ENCODE measurements around the gene S100A7A. TPM values are rescaled to one million over a fixed set of nuclear protein-coding genes. Genes with fewer than 3 reads are reported as not detected.
"Not testable (repeated sequence)": the region's sequence is repeated elsewhere in the genome, so short reads cannot be mapped to it uniquely, and the experiment has no call there.

The S100A7A gene
- total RNA-seq, 1 donor from 2014 or later, result not detected

DNA sequence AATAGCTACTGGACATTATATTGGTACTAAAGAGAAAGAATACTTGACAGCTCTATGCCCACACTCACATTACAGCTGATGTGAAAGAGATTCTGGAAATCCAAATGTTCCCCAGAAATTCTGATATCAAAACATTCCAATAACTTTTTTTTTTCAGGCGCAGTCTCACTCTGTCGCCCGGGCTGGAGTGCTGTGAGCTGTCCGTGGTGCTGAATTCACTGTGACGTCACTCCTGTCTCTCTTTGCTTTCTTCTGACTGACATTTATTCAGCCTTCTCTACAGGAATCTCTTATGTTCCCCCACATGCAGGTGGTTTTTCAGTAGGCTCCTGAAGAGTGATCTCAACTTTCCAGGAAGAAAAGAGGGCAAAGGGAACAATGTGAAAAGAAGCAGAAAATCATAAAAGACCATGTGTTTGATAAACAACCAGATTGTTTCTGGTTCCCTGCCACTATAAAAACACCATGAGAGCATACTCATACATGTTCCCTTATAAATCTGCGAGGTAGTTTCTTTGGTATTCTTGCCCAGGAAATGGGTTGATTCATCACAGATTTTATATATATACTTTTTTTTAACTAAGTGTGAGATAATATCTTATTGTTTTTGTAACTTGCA is 6.2 kb downstream of the S100A7A start:
- DNase-seq (ENCODE audit: low spot score), result peak; percentile 77

DNA sequence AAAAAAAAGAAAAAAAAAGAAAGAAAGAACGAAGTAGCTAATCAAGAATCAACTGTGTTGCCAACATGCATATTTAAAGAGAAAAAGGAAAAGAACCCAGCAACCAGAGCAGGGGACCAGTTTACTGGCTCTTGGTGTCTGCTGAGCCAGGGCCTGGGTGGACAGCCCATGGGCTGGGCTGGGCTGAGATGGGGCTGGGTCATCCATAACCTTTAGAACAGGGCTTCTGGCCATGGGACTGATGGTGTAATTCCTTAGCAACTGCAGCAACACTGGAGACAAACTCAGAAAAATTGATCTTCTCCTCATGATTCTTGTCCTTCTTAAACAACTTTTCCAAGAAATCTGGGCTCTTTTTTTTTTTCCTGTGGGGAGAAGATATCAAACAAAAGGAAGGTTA is 10.5 kb downstream of the S100A7A start:
- DNase-seq (ENCODE audit: low spot score), result no peak

DNA sequence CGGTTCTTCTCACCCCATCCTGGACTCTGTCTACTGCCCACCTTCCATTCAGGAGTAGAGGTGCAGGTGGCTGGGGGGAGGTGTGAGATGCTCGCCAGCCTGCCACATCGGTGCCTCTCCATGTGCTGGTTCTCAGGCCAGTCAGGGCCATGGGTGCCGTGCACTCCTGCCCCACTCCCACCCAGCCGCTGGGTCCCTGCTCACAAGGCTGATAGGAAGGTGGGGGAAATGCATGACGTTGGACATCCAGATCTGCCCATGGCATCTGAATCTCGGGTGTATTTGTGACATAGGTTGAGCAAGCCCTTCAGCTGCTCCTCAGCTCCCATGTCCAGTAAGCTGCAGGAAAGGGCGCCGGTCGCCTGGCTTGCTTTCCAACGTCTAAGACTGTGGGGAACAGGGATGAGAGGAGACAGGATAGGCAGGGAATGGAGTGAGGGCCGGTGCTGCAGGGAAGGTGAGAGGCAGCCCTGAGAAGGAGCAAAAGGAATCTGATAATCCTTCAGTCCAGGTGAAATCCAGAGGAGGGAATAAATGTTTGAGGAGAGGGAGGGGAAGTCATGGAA is 11.8 kb downstream of the S100A7A start:
- DNase-seq (ENCODE audit: low spot score), result no peak

DNA sequence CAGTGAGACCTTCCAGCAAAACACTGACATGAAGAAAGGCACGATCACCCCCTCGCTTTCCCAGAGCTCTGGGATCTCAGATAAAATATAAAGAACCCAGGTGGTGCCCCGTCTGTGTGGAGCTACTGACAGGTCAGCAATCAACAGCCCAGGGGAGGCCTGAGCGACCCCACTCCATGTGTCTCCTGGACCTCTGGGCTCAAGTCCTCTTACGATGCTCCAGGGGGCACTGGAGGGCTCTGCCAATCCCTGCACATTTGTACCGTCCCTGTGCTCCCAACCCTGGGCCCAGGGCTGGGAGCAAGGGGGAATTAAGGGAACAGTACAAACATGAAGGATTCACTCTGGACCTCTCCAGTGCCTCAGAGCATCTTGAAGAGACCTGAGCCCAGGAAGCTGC is 12.5 kb downstream of the S100A7A start:
- DNase-seq (ENCODE audit: low spot score), result no peak

DNA sequence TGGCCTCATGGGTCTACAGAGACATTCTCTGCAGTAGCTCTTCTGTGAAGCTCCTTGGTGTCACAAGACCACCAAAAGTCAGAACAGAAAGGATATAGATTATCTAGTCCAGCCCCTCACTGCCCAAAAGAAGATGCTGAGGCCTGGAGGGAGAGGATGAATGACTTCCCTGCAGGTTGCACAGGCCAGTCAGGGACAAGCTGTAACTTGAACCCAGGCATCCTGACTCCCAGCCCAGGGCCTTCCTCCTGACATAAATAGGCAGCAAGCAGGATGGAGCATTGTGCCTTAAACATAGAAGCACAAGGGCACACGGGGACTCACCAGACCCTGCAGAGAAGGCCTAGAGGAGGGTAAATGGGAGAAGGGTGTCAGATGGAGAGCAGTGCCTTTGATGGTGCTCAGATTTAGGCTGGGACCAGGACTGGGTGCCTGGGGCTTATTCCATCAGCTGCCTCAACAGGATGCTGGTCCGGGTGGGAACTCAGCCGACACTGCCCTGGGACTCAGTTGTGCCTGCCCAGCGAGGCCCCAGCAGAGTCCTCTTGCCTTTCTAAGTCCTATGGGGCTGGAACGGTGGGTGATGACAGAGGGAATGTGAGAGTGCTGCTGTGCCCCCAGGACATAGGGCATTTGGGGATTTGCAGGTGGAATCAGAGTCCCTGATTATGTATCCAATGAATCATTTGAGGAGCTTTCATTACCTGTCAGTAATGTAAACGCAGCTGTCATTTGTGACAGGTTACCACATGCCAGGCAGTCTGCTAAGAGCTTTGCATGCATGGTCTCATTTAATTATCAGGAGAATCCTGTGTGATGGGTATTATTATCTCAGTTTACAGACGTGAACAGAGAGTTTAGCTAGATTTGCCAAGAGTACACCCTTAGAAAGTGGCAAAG is 13.2 kb downstream of the S100A7A start:
- DNase-seq (ENCODE audit: low spot score), result no peak

DNA sequence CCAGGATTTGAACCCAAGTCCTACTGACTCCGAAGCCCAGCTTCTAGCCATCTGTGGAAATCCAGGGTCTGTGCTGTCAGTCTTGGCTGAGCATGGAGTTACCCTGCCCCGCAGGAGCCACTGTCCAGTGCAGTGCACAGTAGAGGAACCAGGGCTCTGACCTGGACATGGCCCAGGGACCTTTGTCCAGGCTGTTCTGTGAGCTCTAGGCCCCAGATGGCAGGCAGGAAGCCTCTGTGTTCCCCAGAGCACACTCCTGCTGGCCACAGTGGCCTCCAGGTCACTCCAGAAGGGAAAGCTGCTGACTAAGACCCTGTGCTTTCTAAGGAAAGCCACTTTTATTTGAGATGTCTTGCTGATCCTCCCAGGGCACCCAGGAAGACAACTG is 13.8 kb downstream of the S100A7A start:
- no peak for DNase-seq (ENCODE audit: low spot score)

DNA sequence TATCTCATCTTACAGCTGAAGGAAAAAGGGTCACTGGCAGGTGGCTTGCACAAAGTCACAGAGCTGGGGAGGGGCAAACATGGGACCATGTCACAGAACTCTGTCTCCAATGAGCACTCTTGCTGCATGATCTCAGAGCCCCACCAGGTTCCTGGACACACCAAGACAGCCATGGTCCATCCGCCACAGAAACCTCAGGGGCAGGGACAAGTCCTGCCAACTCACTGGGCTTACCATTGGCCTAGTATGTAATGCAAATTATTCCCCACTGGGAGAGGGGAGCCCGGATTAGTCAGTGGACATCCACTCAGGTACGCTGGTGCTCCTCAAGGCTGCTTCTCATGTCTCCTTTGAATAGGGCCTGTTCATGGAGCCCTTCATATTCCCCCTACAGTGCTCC is 14.2 kb downstream of the S100A7A start:
- DNase-seq (ENCODE audit: low spot score), result no peak

DNA sequence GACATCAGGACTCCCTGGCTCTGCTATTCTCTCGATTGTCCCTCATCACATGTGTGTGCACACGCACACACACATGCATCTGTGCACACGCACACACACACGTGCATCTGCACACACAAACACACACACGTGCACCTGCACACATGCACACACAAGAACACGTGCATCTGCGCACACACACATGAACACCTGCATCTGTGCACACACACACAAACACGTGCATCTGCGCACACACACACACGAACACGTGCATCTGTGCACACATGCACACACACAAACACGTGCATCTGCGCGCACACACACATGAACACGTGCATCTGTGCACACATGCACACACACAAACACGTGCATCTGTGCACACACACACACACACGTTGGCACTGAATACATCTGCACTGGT is 14.7 kb downstream of the S100A7A start:
- no peak for DNase-seq (ENCODE audit: low spot score)

DNA sequence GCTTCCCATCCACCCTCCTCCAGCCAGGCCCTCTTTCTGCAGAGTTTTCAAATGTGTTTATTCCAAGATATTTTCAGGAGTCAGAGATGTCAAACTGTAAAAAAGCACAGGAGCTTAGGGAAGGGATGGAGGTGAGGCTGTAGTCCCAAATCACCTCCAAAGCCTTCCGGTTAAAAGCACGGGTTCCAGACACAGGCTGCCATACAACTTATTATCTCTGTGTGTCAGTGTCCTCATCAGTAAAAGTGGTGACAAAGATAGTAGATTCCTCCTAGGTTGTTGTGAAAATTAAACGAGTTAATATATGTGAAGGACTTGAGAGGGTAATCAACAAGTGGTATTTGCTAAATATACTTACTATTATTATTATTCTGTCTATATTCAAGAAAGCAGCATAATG is 15.1 kb downstream of the S100A7A start:
- no peak for DNase-seq (ENCODE audit: low spot score)

DNA sequence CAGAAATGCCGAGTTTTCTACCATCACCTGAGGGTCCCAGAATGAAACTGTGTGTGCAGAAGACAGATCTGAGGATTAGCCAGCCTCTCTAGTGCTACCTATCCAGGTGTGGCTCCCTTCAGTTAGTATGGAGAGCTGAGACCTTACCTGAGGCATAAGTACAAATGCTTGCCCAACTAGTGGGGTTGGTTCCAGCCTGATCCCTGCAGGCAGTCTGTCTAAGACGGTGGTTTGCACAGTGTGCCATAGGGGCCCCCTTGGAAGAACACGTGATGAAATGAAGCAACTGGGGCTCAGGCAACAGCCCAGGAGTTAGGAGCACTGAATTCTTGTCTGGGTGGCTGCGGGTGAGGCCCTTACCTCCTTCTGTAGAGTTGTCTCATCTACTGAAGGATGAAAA is 15.6 kb downstream of the S100A7A start:
- no peak for DNase-seq (ENCODE audit: low spot score)

DNA sequence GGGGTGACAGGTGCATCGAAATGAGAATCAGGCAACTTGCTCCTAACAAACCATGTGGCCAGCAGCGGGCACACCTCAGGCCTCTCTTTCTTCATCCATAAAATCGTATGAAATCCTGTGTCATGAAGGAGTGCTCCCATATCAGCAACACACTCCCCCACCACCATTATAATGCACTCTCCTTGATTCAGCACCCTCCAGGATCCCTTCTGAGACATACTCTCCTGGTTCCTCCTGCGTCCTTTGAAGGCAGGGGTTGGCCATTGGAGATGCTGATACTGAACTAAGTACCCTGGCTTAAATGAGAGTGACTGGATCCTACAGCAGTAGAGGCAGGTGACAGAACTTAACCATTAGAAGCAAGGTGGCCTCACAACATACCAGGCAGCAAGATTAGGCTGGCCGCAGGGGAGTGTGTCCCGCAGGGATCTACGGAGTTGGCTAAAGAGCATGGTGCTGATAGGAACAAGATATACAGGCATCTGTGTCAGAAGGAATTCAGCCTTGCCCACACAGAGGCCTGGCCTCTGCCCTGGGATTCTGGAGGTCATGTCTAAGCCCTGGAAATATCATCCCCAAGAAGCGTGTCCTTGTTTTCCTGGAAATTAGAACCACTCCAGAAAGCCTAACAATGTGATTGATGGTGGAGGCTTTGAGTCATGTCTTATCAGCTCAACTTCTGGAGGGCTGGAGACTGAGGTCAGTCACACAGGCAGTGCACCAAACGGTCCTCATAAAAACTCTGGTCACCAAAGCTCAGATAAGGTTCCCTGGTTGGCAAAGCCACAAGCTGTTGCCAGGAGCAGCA is 16.8 kb downstream of the S100A7A start:
- no peak for DNase-seq (ENCODE audit: low spot score)

DNA sequence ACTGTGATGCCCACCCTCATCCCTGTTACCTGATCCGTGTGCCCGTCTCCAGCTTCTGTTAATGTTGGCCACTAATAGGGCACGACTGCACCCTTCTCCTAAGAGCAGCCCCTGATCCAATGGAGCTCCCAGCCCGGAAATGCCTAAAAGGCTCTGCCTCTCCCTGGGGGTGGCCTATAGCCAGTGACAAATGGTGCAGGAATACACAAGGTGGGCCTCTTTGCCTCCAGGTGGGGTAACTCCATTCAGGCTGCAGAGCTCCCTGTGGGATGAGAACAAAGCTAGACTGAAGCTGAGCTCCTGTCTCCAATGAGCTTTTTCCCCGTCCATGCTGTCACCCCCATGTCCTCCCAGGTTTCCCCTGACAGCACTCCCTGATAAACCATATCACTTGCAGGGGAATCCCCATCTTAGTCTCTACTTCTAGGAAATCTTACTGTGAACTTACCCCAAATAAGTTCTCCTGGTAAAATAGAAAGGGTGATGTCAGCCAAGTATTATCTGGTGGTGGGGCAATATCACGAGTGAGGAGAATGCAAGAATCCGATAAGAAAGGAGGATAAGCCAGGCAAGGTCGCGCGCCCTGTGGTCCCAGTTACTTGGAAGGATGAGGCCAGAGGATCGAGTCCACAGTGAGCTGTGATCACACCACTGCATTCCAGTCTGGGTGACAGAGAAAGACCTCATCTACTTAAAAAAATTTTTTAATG is 18.6 kb downstream of the S100A7A start:
- no peak for DNase-seq (ENCODE audit: low spot score)

DNA sequence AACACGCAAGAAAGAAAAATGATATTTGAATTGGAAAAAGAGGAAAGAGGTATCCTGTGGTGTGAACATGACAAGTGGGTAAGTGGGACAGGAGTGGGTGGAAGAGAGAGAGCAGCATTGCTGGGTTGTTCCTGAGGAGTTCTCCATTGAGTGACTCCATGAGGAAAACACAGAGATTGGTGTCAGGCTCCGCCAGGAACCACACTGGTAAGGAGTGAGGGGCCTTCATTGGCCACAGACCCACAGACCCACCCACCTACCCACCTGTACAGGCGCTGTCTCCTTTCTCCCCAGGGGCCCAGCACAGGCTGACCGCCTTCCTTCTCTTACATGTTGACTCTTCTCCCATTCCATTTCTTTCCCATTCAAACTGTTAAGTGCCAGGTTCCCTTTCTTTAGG is 20.9 kb downstream of the S100A7A start:
- no peak for DNase-seq (ENCODE audit: low spot score)

DNA sequence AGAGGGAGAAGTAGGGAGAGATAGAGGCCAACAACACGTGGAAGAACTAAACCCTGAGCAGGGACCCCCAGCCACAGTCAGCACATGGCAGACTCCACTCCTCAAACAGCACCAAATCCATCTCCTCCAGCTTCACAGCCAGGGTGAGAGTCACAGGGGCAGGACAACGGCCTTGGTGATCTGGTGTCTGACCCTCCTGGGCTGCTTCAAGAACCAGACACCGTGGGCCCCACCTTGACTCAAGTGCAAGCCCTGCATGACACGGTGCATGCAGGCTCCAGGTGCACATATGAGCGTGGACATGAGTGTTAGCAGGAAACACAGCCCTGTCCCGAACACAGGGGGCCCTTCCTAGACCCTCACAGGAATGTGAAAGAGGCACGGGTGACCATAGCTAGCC is 22.3 kb downstream of the S100A7A start:
- no peak for DNase-seq (ENCODE audit: low spot score)

DNA sequence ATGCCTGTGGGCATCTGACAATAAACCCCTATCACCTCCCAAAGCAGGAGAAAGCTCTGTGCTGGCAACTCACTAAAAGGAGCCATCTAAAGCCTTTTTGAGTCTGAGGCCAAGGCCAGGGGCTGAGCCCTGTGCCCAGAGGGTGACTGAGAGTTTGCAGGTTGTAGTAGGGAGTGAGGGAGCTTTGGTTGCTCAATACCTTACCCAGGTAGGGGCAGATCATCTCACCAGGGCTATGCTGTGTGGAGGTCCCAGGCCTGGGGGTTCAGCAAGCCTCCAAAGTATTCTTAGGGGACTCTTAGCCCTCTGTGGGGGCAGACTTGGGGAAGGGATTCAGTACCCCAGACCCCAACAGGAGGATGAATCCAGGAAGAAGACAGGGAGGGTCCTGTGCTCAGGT is 23.0 kb downstream of the S100A7A start:
- DNase-seq (ENCODE audit: low spot score), result no peak

DNA sequence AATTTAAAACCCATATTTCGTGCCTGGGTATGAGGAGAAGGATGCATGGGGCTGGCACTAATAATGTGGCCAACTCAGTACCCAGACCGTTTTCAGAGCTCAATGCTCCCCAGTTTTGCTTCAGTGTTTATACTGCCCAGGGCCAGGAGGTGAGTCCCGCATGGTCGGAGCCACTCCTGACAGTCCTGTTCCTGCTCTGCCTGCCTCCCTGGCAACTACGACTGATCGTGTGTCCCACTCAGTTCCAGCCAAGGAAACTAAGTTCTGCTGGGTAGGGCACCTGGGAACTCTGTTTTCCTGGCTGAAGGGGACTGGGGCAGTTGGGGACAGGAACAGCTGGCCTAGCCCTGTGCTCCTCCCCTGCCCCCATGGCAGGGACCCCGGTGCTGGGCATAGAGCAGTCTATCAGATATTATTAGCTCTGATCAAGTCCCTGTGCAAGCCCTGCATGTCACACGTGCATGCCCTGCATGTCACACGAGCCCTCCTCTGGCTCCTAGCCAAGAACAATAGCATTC is 25.0 kb downstream of the S100A7A start:
- no peak for DNase-seq (ENCODE audit: low spot score)

DNA sequence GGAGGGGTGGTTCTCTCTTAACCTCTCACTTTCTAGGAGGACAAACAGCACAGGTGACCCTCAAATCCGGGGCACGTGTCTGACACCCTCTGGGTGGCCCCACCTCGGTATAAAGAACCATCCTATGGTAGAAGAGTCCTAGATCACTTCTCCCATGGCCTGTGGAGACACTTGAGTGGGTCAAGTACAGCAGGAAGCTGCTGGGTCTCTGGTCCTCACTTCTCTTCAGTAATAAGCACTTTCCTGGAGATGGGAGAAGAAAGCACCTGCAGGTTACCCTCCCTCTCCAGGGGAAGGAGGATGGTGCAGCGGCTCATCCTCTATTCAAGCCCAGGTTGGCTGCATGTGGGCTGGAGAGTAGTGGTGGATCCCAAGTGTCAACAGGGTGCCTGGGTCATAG is 27.2 kb downstream of the S100A7A start:
- DNase-seq (ENCODE audit: low spot score), result no peak

DNA sequence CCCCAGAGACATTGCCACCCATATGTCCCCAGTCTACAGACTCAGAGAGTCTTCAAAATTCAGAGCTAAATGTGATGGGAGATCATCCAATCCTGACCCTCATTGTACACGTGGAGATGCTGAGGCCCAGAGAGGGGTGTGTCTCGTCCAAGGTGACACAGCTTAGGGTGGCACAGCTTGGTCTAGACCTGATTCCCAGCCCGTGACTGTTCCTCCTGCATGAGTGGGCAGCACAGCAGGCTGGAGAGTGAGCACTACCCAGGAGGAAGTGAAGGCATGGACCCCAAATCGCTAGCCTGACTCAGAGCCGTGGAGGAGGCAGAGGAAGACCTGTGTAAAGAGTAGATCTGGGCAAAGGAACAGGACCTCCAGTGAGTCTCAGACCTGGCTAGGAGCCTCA is 27.8 kb downstream of the S100A7A start:
- no peak for DNase-seq (ENCODE audit: low spot score)

DNA sequence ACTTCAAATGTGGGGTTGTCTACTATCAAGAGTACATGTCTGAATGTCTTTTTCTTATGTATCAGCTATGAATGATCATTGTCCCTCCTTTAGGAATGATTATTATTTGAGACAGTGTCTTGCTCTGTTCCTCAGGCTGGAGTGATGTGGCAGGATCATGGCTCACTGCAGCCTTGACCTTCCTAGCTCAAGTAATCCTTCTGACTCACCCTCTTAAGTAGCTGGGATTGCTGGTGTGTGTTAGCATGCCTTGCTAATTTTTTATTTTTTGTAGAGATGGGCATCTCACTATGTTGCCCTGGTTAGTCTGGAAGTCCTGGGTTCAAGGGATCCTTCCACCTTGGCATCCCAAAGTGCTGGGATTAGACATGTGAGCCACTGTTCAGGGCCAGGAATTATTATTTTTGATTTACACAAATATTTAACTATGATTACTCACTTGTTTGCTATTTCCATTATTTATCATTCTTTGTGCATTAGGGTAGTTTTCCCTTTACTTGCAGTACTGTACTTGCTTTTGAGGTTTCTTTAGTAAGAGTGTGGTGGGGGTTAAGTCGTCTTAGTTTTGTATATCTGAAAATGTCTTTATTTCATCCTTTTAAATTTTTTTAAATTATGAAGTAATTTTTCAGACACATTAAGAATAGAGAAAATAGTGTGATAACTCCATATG is 31.3 kb downstream of the S100A7A start:
- no peak for DNase-seq (ENCODE audit: low spot score)

DNA sequence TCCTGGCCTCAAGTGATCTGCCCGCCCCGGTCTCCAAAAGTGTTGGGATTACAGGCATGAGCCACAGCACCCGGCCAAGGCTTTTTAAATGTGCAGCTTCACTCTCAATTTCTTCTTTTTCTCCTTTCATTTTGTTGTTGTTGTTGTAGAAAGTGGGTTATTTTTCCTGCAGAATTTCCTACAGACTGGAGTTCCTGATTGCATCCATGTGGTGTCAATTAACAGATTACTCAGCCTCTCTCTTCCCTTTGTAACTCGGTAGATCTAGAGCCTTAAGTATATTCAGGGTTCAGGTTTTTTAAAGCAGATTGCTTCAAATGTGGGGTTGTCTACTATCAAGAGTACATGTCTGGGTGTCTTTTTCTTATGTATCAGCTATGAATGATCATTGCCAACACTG is 32.5 kb downstream of the S100A7A start:
- not testable (repeated sequence) for DNase-seq (ENCODE audit: low spot score)

DNA sequence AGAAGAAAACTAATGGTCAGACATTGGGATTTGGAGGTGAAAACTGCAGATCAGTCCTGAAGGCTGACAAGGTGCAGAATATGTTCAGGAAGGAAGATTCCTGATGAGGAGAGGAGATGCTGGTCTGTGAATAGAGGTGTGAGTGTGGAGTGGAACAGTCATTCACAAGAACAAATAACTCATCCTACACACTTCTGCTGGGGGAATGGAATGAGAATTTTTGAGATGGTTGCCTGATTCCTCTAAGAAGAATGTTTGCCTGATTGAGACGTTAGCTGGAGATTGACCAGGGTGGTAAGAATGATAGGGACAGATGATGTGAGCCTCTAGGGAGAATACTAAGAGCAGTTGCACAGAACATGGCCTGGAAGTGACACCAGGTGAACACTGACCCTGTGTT is 40.1 kb downstream of the S100A7A start:
- DNase-seq (ENCODE audit: low spot score), result no peak
